Measurements from ENCODE around the gene ZNF593.

The ZNF593 gene

GRCh38 chr1:26142159-26142558, 27.5 kb upstream of the ZNF593 start:
- no peak for TF ChIP-seq CTCF (IDR thresholded peaks at IDR 0.05; ENCODE audit: insufficient read depth, low read length, poor library complexity, severe bottlenecking)
- Histone ChIP-seq H3K27me3 (replicated peaks; ENCODE audit: control insufficient read depth, insufficient read depth, low read length) (no peaks in the 10 kb centered on the region), H3K4me3 (replicated peaks; ENCODE audit: low read depth, low read length) (no peak overlapping the region), H3K36me3 (ENCODE audit: control insufficient read depth, insufficient read depth, low read length) (no peaks in the 10 kb centered on the region)
- DNase-seq (ENCODE audit: extremely low read depth, insufficient read length) = no peak

GRCh38 chr1:26145041-26145959, 24.4 kb upstream of the ZNF593 start:
- peak; percentile 51 for DNase-seq (ENCODE audit: extremely low read depth, insufficient read length)
- Histone ChIP-seq H3K36me3 (ENCODE audit: control insufficient read depth, insufficient read depth, low read length) (no peaks in the 10 kb centered on the region), H3K4me3 (replicated peaks; ENCODE audit: low read depth, low read length) (no peak overlapping the region), H3K27me3 (replicated peaks; ENCODE audit: control insufficient read depth, insufficient read depth, low read length) (no peaks in the 10 kb centered on the region; the same call in 1 of the 2 replicates)
- peak; percentile 74 for TF ChIP-seq CTCF (IDR thresholded peaks at IDR 0.05; ENCODE audit: insufficient read depth, low read length, poor library complexity, severe bottlenecking)

- TF ChIP-seq CTCF (IDR thresholded peaks at IDR 0.05; ENCODE audit: insufficient read depth, low read length, poor library complexity, severe bottlenecking) = no peak
- no peak for DNase-seq (ENCODE audit: extremely low read depth, insufficient read length)
- Histone ChIP-seq H3K36me3 (ENCODE audit: control insufficient read depth, insufficient read depth, low read length) (no peaks in the 10 kb centered on the region), H3K4me3 (replicated peaks; ENCODE audit: low read depth, low read length) (no peak overlapping the region), H3K27me3 (replicated peaks; ENCODE audit: control insufficient read depth, insufficient read depth, low read length) (no peaks in the 10 kb centered on the region; the same call in 1 of the 2 replicates)
Measured at GRCh38 chr1:26145960-26146294, 23.8 kb upstream of the ZNF593 start.

- peaks cover 3% of the 10 kb centered on the region; the same call in 1 of the 2 replicates for H3K27me3 ChIP-seq (replicated peaks; ENCODE audit: control insufficient read depth, insufficient read depth, low read length)
- H3K4me3 ChIP-seq (replicated peaks; ENCODE audit: low read depth, low read length) = no peak overlapping the region
Measured at GRCh38 chr1:26148887-26149286, 20.8 kb upstream of the ZNF593 start.

GRCh38 chr1:26153966-26154532, 15.7 kb upstream of the ZNF593 start:
- no peak for TF ChIP-seq CTCF (IDR thresholded peaks at IDR 0.05; ENCODE audit: insufficient read depth, low read length, poor library complexity, severe bottlenecking)
- no peak for DNase-seq (ENCODE audit: extremely low read depth, insufficient read length)
- no peak overlapping the region for H3K4me3 ChIP-seq (replicated peaks; ENCODE audit: low read depth, low read length)
- no peaks in the 10 kb centered on the region for H3K36me3 ChIP-seq (ENCODE audit: control insufficient read depth, insufficient read depth, low read length)
- H3K27me3 ChIP-seq (replicated peaks; ENCODE audit: control insufficient read depth, insufficient read depth, low read length) = peaks cover 9% of the 10 kb centered on the region

More at GRCh38 chr1:26148887-26149286, 20.8 kb upstream of the ZNF593 start:
- no peak for TF ChIP-seq CTCF (IDR thresholded peaks at IDR 0.05; ENCODE audit: insufficient read depth, low read length, poor library complexity, severe bottlenecking)
- DNase-seq (ENCODE audit: extremely low read depth, insufficient read length) = no peak
- H3K36me3 ChIP-seq (ENCODE audit: control insufficient read depth, insufficient read depth, low read length) = no peaks in the 10 kb centered on the region

All from GM06990 (cell line).